ENCODE measurements around the gene MSLN. TPM values are rescaled to one million over a fixed set of nuclear protein-coding genes. Genes with fewer than 3 reads are reported as not detected.
A peak's percentile ranks its signal among the peaks of the same experiment; 100 is the strongest.

MSLN gene
- total and polyA plus RNA-seq, 9 of the 15 experiments (the other 6 are each of a cell fraction or from before 2014, with no cell fraction given): not detected

DNA sequence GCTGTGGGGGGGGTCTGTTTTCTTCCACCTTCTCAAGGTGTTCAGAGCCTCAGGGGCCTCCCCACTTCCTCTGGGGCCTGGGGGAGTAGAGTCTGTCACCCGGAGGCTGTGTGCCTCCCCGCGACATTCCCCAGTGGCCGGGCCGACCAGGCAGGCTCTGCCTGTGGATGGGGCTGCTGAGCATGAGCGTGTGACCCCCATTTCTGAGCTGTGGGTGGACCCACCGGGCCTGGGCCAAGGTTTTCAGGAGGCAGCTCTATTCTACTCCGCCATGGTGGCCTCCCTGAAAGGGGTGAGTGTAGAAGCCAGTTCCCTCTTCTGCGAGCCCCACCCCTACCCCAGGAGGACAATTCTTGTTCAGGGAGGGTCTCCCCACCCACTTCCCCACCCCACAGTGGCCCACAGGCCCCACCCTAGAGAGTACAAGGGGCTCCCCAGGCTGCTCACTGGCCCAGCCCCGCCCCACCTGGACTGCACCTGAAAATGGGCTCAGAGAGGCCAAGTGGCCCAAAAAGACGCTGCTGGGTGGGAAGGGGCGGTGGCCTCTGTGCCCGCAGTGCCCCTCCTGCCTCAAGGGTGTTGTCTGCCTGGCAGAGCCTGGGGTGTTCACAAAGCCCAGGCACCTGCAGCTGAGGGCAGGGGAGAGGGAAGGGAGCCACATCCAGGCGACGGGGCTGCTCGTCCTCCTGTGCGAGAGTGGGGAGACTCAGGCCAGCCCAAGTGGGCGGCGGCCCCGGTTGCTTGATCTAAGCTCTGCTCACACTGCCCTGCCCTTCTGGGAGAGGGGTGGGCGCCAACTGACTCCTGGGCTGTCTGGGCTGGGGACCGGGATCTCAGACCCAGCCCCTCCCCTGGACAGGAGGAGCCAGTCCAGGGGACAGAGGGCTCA lies 1.3 kb downstream of the MSLN start (continued):
- TF ChIP-seq, protein P1, sequence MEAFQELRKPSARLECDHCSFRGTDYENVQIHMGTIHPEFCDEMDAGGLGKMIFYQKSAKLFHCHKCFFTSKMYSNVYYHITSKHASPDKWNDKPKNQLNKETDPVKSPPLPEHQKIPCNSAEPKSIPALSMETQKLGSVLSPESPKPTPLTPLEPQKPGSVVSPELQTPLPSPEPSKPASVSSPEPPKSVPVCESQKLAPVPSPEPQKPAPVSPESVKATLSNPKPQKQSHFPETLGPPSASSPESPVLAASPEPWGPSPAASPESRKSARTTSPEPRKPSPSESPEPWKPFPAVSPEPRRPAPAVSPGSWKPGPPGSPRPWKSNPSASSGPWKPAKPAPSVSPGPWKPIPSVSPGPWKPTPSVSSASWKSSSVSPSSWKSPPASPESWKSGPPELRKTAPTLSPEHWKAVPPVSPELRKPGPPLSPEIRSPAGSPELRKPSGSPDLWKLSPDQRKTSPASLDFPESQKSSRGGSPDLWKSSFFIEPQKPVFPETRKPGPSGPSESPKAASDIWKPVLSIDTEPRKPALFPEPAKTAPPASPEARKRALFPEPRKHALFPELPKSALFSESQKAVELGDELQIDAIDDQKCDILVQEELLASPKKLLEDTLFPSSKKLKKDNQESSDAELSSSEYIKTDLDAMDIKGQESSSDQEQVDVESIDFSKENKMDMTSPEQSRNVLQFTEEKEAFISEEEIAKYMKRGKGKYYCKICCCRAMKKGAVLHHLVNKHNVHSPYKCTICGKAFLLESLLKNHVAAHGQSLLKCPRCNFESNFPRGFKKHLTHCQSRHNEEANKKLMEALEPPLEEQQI (IDR thresholded peaks at IDR 0.05): no peak
- TF ChIP-seq L3MBTL2 (IDR thresholded peaks at IDR 0.05) (no peak), PHB (CRISPR knock-in tag; IDR thresholded peaks at IDR 0.05) (no peak)
- TF ChIP-seq, protein P2, sequence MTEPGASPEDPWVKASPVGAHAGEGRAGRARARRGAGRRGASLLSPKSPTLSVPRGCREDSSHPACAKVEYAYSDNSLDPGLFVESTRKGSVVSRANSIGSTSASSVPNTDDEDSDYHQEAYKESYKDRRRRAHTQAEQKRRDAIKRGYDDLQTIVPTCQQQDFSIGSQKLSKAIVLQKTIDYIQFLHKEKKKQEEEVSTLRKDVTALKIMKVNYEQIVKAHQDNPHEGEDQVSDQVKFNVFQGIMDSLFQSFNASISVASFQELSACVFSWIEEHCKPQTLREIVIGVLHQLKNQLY (CRISPR knock-in tag; conservative IDR thresholded peaks at IDR 0.05): no peak

DNA sequence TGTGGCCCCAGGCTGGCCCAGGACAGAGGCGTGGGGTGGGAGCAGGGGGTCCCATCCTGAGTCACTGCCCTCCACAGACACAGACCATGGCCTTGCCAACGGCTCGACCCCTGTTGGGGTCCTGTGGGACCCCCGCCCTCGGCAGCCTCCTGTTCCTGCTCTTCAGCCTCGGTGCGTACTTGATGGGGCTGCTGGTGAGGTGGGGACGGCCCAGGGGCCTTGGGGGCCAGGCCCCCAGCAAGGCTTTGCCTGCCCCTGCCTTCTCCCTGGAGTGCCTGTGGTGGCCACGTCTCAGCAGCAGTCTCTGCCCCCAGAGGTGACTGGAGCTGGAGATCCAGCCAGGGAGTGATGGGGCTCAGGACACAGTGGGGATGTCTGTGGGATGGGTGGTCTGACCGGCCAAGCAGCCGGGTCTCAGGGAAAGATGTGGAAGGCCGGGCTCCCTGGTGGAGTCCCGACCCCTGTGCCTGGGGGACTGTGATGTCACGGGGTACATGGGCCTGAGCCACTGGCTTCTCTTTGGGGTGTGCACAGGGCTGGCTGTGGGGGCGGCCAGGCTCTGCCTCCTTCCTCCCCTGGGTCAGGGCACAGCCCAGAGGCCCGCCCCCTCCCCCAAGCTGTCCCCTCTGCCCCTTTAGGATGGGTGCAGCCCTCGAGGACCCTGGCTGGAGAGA lies 2.2 kb downstream of the MSLN start:
- BruUV-seq (replicated peaks): no TSS peak
- Histone ChIP-seq H3K79me2 (ENCODE audit: control insufficient read depth, insufficient read depth, low read length) (no peaks in the 10 kb centered on the region), H3K9ac (ENCODE audit: insufficient read depth in 1 of 2, low read depth in 2 of 2, low read length in 2 of 2) (no peak overlapping the region), H3K9me3 (replicated peaks; ENCODE audit: control insufficient read depth, insufficient read depth, low read depth, low read length) (no peaks in the 10 kb centered on the region), H4K20me1 (replicated peaks; ENCODE audit: control insufficient read depth, insufficient read depth, low read length) (0 out of 2 replicates have a peak, but pooled peaks cover 3% of the 10 kb centered on the region), H2AFZ (ENCODE audit: low read depth, low read length) (no peak overlapping the region), H3K4me2 (ENCODE audit: insufficient read depth, low read length) (no peak overlapping the region), H3K27me3 (ENCODE audit: control insufficient read depth in 2 of 2, insufficient read depth in 2 of 2, low read length in 2 of 2) (peaks cover 0 to 6% of the 10 kb centered on the region in 2 experiments; a peak in 1 of 5 replicates), H3K4me1 (replicated peaks in 1 of 2; ENCODE audit: control insufficient read depth in 2 of 2, insufficient read depth in 2 of 2, low read length in 2 of 2) (peaks cover 0 to 75% of the 10 kb centered on the region in 2 experiments; a peak in 2 of 5 replicates), H3K27ac (ENCODE audit: extremely low read depth, low read depth, low read length) (no peak overlapping the region), H3K36me3 (ENCODE audit: control insufficient read depth, insufficient read depth, low read length) (no peaks in the 10 kb centered on the region), H3K9me1 (ENCODE audit: control insufficient read depth, insufficient read depth, low read length) (no peaks in the 10 kb centered on the region), H3K4me3 (no peak overlapping the region)
- ChIA-PET CTCF (ENCODE audit: low intra/inter-chr PET ratio) (no interaction called here), POLR2A (interaction anchor here (0.5 to 1.3 kb wide), 2 partner anchors 41 to 56 kb away, joined by 3 to 5 read pairs; partner anchors contain the start of gene ANTKMT)
- DNase-seq (ENCODE audit: extremely low read depth in 1 of 4, low spot score in 3 of 4): no peak
- no peak for FAIRE-seq
- TF ChIP-seq ZNF146 (CRISPR knock-in tag; IDR thresholded peaks at IDR 0.05; ENCODE audit: unreplicated experiment): no peak
- TF ChIP-seq, protein P3, sequence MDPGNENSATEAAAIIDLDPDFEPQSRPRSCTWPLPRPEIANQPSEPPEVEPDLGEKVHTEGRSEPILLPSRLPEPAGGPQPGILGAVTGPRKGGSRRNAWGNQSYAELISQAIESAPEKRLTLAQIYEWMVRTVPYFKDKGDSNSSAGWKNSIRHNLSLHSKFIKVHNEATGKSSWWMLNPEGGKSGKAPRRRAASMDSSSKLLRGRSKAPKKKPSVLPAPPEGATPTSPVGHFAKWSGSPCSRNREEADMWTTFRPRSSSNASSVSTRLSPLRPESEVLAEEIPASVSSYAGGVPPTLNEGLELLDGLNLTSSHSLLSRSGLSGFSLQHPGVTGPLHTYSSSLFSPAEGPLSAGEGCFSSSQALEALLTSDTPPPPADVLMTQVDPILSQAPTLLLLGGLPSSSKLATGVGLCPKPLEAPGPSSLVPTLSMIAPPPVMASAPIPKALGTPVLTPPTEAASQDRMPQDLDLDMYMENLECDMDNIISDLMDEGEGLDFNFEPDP (CRISPR knock-in tag; IDR thresholded peaks at IDR 0.05): no peak
- peak; percentile 24; the same call in 1 of the 2 replicates for TF ChIP-seq ZBTB7A (IDR thresholded peaks at IDR 0.05; ENCODE audit: borderline replicate concordance, control insufficient read depth, low read depth, low read length)
- TF ChIP-seq NR4A1 (CRISPR knock-in tag; IDR thresholded peaks at IDR 0.05): no peak
- no peak for TF ChIP-seq NR4A1 (tag; IDR thresholded peaks at IDR 0.05)
- TF ChIP-seq POU5F1 (IDR thresholded peaks at IDR 0.05; ENCODE audit: borderline replicate concordance, low read depth, low read length, partially characterized antibody): no peak
- TF ChIP-seq ZNF274 (IDR thresholded peaks at IDR 0.05; ENCODE audit: borderline replicate concordance, low read depth, low read length): no peak
- TF ChIP-seq HEY1 (CRISPR knock-in tag; IDR thresholded peaks at IDR 0.05; ENCODE audit: borderline replicate concordance): no peak
- no peak for ATAC-seq
- intact Hi-C loops (cut with micrococcal nuclease) (no loop called here), in situ Hi-C loops (cut with MboI) (no loop called here)
- WGBS (ENCODE audit: insufficient coverage, low coverage, missing lambda C conversion rate): 14% methylated on average over 14 of the region's 17 CpGs
